Measurements from ENCODE around the gene TMEM63A. TPM values are rescaled to one million over a fixed set of nuclear protein-coding genes. Genes with fewer than 3 reads are reported as not detected.

Gene TMEM63A
- total RNA-seq, 2 experiments from 2014 or later, result 52.2 to 59.1 TPM

DNA sequence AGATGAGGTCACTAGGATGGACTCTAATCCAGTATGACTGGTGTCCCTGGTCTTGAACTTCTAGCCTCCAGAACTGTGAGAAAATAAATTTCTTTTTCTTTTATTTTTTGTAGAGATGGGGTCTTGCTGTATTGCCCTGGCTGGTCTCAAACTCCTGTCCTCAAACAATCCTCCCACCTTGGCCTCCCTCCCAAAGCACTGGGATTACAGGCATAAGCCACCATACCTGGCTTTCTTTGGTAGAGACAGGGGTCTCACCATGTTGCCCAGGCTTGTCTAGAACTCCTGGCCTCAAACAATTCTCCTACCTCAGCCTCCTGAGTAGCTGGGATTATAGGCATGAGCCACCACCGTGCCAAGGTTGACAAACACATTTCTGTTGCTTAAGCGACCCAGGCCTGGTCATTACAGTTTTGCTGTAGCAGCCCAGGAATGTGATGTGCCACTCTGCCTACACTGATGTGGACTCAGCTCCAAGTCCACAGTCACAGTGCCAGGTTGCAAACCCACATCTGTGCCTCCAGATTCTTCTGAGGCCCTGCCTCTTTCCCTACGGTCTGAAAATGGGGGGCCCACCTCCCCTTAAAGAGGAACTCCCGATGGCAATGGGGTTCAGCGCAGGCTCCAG is 25.9 kb upstream of the TMEM63A start:
- POLR2A ChIA-PET, result no interaction called here
- intact Hi-C loops (cut with micrococcal nuclease), result no loop called here
- CTCF ChIA-PET, result interaction anchor here (0.8 to 5.2 kb wide), 5 partner anchors 10 to 433 kb away, joined by 3 to 35 read pairs (median 4); partner anchors contain the start of genes EPHX1 and SRP9
- Mint-ChIP-seq H3K4me3 (no peak overlapping the region), H3K4me1 (ENCODE audit: low read depth) (peaks cover 22% of the 10 kb centered on the region), H3K27me3 (no peaks in the 10 kb centered on the region), H3K9me3 (no peaks in the 10 kb centered on the region), H3K27ac (no peak overlapping the region), H3K36me3 (no peaks in the 10 kb centered on the region)
- no peak for DNase-seq

DNA sequence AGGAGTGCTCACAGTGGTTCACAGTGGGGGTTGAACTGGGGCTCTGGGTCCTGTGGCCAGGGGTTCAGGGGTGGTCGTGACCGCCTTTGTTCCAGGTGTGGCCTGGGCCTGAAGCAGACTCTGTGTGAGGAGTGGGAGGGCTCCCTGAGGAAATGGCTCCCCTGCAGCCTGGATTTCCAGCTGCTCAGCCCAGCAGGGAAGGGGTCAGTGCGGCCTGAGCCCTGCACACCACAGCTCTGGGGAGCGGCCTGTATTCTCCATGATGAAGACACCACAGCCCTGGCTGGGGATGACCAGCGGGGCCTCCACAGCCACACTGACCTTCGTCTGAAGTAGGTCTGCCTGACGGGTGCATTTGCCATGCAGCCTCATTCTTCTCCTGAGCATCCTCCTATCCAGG is 25.2 kb upstream of the TMEM63A start:
- ChIA-PET POLR2A (no interaction called here), CTCF (interaction anchor here (1.0 kb wide), 1 partner anchor 130 kb away, joined by 3 read pairs; the partner anchor contains the start of gene SRP9)
- Mint-ChIP-seq H3K27me3 (no peaks in the 10 kb centered on the region), H3K9me3 (no peaks in the 10 kb centered on the region), H3K4me3 (no peak overlapping the region), H3K4me1 (ENCODE audit: low read depth) (peaks cover 22% of the 10 kb centered on the region), H3K36me3 (no peaks in the 10 kb centered on the region), H3K27ac (no peak overlapping the region)
- no peak for DNase-seq
- intact Hi-C loops (cut with micrococcal nuclease), result no loop called here

DNA sequence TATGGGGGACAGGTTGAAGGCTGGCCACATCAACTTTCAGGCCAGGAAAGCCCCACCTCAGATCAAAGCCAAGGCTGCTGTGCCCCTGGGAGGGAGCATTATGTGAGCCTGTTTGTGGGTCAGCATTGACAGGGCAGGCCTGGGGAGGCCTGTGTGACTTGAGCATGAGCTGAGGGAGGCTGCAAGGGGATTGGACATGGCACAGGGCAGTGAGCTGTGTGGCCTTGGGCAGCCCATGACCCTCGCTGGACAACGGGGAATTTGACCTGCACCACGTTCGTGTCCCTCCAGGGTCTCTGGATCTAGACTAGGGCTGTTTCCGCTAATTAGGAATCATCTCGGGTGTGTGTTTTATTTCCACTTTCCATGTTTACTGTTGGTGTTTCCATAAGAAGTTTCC is 24.3 kb upstream of the TMEM63A start:
- Mint-ChIP-seq H3K27ac (no peak overlapping the region), H3K4me3 (no peak overlapping the region), H3K4me1 (ENCODE audit: low read depth) (peaks cover 19% of the 10 kb centered on the region), H3K9me3 (no peaks in the 10 kb centered on the region), H3K27me3 (no peaks in the 10 kb centered on the region), H3K36me3 (no peaks in the 10 kb centered on the region)
- CTCF ChIA-PET, result interaction anchor here (1.0 kb wide), 2 partner anchors 26 to 129 kb away, joined by 3 read pairs; partner anchors contain the start of gene SRP9
- intact Hi-C loops (cut with micrococcal nuclease), result no loop called here
- DNase-seq, result no peak
- POLR2A ChIA-PET, result no interaction called here

DNA sequence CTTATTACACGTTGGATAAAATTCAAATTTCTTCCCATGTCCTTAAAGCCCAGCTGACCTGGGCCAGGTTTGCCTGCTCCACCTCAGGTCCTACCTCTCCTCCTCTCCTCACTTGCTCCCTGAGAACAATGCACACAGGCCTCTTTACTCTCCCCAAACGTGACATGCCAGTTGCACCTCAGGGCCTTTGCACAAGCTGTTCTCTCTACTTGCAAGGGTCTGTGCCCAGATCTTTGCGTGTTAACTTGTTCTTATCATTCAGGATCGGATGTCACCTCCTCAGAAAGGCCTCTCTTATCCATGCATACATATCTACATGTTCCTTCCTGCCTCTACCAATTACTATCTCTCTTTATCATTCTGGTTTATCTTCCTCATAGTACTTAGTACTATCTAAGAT is 21.4 kb upstream of the TMEM63A start:
- ChIA-PET CTCF (no interaction called here), POLR2A (no interaction called here)
- Mint-ChIP-seq H3K36me3 (no peaks in the 10 kb centered on the region), H3K27ac (no peak overlapping the region), H3K4me1 (ENCODE audit: low read depth) (peaks cover 9% of the 10 kb centered on the region), H3K27me3 (no peaks in the 10 kb centered on the region), H3K4me3 (no peak overlapping the region), H3K9me3 (no peaks in the 10 kb centered on the region)
- intact Hi-C loops (cut with micrococcal nuclease), result no loop called here
- no peak for DNase-seq

DNA sequence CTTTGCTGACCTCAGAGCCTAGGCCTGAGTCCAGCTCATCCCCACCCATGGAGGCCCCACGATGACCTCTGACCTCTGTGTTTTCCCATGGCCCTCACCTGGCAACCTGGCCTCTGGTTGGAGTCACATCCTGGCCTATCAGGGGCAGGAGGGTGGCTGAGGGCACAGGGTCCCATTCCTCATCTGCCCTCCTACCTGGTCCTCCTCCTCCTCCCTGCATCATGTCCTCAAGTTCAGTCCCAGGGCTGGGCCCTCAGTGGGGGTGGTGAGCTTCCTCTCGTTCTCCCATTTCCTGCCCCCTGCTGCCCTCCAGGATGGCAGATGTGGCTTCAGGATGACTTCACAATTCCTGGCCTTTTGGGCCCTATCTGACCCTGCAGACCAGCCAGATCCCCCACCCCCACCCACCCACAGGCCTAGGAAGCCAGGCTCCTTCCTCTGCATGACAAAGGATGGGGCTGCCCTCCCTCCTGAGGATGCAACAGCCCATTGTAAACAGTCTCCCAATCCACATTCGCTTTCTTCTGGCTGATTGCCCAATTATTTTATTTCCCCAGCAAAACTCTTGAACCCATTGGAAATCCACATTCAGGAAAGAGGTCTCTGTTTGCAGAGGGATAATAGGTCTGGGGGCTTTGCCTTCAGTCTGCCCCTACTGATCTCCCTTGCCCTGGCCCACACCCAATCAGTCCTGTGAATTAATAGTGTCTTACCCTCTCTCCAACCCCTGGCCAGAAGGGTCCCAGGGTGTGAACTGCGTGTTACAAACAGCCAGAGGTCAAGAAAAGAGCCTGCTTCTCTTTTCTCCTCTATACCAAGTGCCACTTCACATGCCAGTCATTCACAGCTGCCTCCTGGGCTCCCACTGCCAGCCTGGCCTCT is 17.1 kb upstream of the TMEM63A start:
- Mint-ChIP-seq H3K4me1 (ENCODE audit: low read depth) (peaks cover 37% of the 10 kb centered on the region), H3K9me3 (no peaks in the 10 kb centered on the region), H3K27ac (peak overlapping the region; percentile 43), H3K27me3 (no peaks in the 10 kb centered on the region), H3K36me3 (no peaks in the 10 kb centered on the region), H3K4me3 (peak overlapping the region; percentile 6)
- POLR2A ChIA-PET, result interaction anchor here (2.8 kb wide), 1 partner anchor 18 kb away, joined by 34 read pairs; the partner anchor contains the start of gene TMEM63A
- intact Hi-C loops (cut with micrococcal nuclease), result loop anchor here (5.0 kb wide), 1 partner anchor 122 kb away; the partner anchor contains the start of gene SRP9
- CTCF ChIA-PET, result interaction anchor here (1.3 to 2.8 kb wide), 2 partner anchors 12 to 17 kb away, joined by 3 to 24 read pairs; partner anchors contain the start of gene TMEM63A
- no peak for DNase-seq

DNA sequence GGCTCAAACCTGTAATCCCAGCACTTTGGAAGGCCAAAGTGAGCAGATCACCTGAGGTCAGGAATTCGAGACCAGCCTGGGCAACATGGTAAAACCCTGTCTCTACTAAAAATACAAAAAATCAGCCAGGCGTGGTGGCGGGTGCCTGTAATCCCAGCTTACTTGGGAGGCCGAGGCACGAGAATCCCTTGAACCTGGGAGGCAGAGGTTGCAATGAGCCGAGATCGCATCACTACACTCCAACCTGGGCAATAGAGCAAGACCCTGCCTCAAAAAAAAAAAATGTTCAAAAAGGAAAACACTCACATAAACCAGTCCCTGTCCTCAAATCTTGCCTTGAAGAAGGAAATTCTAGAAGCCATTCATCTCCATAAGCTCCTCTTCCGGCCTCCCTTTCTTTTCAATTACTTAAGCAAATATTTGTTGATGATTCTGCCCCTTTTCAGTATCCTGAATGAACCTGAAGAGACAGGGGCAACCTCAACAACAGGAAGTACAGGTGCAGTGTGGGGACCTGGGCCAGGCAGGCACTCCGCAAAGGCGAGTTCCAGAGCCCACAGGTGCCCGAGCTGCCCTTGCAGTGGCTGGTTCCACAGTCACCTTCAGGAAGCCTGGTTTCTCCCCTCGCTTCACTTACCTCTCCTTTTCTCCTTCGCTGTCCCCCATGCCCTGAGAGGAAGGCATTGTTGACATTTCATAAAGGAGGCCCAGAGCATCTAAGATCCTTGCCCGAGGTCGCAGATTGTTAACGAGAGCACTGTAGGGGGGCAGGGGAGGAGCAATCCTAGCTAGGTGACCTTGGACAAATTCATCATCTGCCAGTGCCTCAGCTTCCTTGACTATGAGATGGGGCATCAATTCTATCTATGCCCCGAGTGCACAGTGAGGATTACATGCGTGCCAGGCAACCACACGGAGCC is 15.7 kb upstream of the TMEM63A start:
- Mint-ChIP-seq H3K27me3 (no peaks in the 10 kb centered on the region), H3K4me1 (ENCODE audit: low read depth) (peaks cover 37% of the 10 kb centered on the region), H3K27ac (peak overlapping the region; percentile 85), H3K36me3 (no peaks in the 10 kb centered on the region), H3K4me3 (peak overlapping the region; percentile 54), H3K9me3 (no peaks in the 10 kb centered on the region)
- DNase-seq, result peak; percentile 44
- intact Hi-C loops (cut with micrococcal nuclease), result loop anchor here (1.0 to 5.0 kb wide), 4 partner anchors 17 to 121 kb away; partner anchors contain the start of genes PYCR2 and SRP9
- POLR2A ChIA-PET, result interaction anchor here (0.8 to 2.8 kb wide), 4 partner anchors 16 to 453 kb away, joined by 3 to 34 read pairs (median 9); partner anchors contain the start of genes PYCR2, SRP9 and TMEM63A
- CTCF ChIA-PET, result interaction anchor here (0.6 to 2.8 kb wide), 9 partner anchors 11 to 423 kb away, joined by 3 to 24 read pairs (median 9); partner anchors contain the start of genes SRP9 and TMEM63A

DNA sequence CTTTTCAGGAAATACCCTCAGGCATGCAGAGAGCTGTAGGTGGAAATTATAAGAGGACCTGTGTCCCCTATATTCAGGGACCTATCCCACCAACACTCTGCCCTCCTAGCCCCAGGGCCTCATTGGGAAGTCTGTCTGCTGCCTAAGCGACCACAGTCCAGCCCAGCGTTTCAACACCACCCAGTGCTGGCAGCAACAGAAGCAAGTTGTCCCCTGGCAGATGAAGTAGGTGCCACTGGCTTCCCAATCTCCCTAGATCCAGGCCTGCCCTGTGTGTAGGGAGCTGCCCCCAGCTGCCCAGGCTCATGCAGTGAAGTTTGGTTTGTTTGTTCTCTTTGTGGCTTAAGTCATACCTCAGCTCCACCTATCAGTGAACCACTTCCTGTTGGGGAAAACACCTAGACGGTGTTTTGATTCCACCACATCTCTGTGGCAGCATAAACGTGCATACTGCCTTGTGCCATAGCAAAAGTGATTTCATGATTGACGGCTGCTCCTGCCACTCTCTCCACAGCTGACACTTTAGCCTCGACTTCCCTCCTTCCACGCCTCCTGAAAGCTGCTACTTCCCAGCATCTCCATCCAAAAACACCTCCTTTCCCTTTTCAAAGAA is 14.9 kb upstream of the TMEM63A start:
- no peaks in the 10 kb centered on the region for H3K27me3 Mint-ChIP-seq
- DNase-seq, result peak; percentile 83
- POLR2A ChIA-PET, result interaction anchor here (0.8 to 2.8 kb wide), 4 partner anchors 15 to 452 kb away, joined by 3 to 34 read pairs (median 9); partner anchors contain the start of genes PYCR2, SRP9 and TMEM63A
- no peaks in the 10 kb centered on the region for H3K36me3 Mint-ChIP-seq
- CTCF ChIA-PET, result interaction anchor here (1.0 to 2.8 kb wide), 8 partner anchors 11 to 422 kb away, joined by 3 to 24 read pairs (median 9); partner anchors contain the start of genes SRP9 and TMEM63A
- intact Hi-C loops (cut with micrococcal nuclease), result loop anchor here (1.0 to 5.0 kb wide), 4 partner anchors 16 to 120 kb away; partner anchors contain the start of genes PYCR2 and SRP9
- H3K4me1 Mint-ChIP-seq (ENCODE audit: low read depth), result peaks cover 37% of the 10 kb centered on the region
- H3K4me3 Mint-ChIP-seq, result peak overlapping the region; percentile 54
- no peaks in the 10 kb centered on the region for H3K9me3 Mint-ChIP-seq
- peak overlapping the region; percentile 85 for H3K27ac Mint-ChIP-seq

DNA sequence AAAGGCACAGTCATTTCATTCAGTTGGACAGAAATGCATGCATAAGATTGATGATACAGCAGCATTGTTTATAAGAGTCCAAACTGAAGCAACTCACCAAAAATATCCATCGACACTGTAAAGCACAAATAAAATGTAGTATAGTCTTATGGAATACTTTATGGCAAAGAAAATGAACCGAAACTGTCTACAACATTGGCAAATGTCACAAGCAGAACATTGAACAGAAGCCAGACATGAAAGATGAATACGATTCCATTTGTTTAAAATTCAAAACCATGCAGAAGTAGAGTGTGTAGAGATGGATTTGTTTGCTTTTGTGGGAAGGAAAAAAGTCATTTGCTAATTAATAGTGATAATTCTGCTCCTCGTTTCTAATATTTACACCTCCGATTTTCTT is 14.3 kb upstream of the TMEM63A start:
- no peaks in the 10 kb centered on the region for H3K27me3 Mint-ChIP-seq
- no peak for DNase-seq
- no peaks in the 10 kb centered on the region for H3K9me3 Mint-ChIP-seq
- ChIA-PET CTCF (interaction anchor here (1.3 to 2.8 kb wide), 7 partner anchors 13 to 422 kb away, joined by 4 to 24 read pairs (median 9); partner anchors contain the start of genes SRP9 and TMEM63A), POLR2A (interaction anchor here (0.8 to 2.8 kb wide), 4 partner anchors 15 to 452 kb away, joined by 3 to 34 read pairs (median 9); partner anchors contain the start of genes PYCR2, SRP9 and TMEM63A)
- H3K4me1 Mint-ChIP-seq (ENCODE audit: low read depth), result peaks cover 37% of the 10 kb centered on the region
- H3K27ac Mint-ChIP-seq, result peak overlapping the region; percentile 85
- H3K36me3 Mint-ChIP-seq, result no peaks in the 10 kb centered on the region
- peak overlapping the region; percentile 54 for H3K4me3 Mint-ChIP-seq
- intact Hi-C loops (cut with micrococcal nuclease), result loop anchor here (5.0 kb wide), 1 partner anchor 119 kb away; the partner anchor contains the start of gene SRP9

DNA sequence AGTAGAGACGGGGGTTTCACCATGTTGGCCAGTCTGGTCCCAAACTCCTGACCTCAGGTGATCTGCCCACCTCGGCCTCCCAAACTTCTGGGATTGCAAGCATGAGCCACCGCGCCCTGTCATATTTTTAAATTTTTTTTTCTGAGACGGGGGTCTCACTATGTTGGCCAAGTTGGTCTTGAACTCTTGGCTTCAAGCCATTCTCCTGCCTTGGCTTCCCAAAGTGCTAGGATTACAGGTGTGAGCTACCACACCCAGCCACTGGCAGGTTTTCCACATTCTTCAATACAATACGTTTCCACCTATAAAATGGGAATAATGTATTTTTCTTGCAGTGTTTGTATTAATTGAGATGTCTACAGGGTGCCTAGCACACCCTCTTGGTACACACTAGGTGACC is 10.1 kb upstream of the TMEM63A start:
- intact Hi-C loops (cut with micrococcal nuclease), result no loop called here
- Mint-ChIP-seq H3K4me1 (ENCODE audit: low read depth) (peaks cover 17% of the 10 kb centered on the region), H3K27me3 (no peaks in the 10 kb centered on the region), H3K36me3 (no peaks in the 10 kb centered on the region), H3K9me3 (no peaks in the 10 kb centered on the region), H3K27ac (no peak overlapping the region), H3K4me3 (no peak overlapping the region)
- CTCF ChIA-PET, result interaction anchor here (0.7 to 1.3 kb wide), 2 partner anchors 9 to 10 kb away, joined by 3 read pairs; partner anchors contain the start of gene TMEM63A
- no peak for DNase-seq
- POLR2A ChIA-PET, result no interaction called here

DNA sequence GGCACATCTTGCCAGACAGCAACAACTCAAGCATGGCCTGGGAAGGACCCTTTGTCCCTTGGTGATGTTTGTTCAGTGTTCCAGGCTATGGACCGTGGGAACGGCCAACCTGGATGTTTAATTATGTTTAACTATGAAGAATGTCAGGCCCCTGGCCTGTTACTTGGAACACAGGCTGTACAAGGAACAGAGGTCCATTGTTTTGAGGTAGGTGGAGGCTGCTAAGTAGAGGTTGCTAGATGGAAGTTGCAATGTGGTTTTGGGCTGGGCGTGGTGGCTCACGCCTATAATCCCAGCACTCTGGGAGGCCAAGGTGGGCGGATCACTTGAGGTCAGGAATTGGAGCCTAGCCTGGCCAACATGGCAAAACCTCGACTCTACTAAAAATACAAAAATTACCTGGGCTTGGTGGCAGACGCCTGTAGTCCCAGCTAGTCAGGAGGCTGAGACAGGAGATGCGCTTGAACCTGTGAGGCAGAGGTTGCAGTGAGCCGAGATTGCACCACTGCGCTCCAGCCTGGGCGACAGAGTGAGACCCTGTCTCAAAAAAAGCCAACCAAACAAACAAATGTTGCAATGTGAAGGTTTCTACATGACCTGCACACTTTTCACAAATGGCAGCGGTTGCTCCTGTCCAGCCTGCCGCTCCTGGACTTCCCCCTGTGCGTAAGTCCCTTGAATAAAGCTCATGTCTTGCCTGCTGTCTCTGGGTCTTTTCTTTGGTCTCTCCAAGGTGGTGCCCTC is 9.2 kb upstream of the TMEM63A start:
- CTCF ChIA-PET, result no interaction called here
- Mint-ChIP-seq H3K9me3 (no peaks in the 10 kb centered on the region), H3K27me3 (no peaks in the 10 kb centered on the region), H3K4me1 (ENCODE audit: low read depth) (peaks cover 8% of the 10 kb centered on the region), H3K36me3 (no peaks in the 10 kb centered on the region), H3K27ac (no peak overlapping the region), H3K4me3 (no peak overlapping the region)
- DNase-seq, result no peak
- intact Hi-C loops (cut with micrococcal nuclease), result no loop called here
- POLR2A ChIA-PET, result no interaction called here

All from activated CD4-positive, alpha-beta memory T cell treated with anti-CD3 and anti-CD28 coated beads for 36 hours (primary cell).